SH-SY5Y (cell line): ENCODE data around the gene AP2A1.

Experiments
- GATA2 ChIP-seq: IDR thresholded peaks from 2 replicates; pipeline ENCODE4 v1.6.1; 2011; ENCODE audit warnings: mild to moderate bottlenecking, low read depth, low read length
- GATA3 ChIP-seq: IDR thresholded peaks from 2 replicates; pipeline ENCODE4 v1.6.1; 2011; ENCODE audit warnings: low read depth, mild to moderate bottlenecking, low read length, moderate library complexity

DNA sequence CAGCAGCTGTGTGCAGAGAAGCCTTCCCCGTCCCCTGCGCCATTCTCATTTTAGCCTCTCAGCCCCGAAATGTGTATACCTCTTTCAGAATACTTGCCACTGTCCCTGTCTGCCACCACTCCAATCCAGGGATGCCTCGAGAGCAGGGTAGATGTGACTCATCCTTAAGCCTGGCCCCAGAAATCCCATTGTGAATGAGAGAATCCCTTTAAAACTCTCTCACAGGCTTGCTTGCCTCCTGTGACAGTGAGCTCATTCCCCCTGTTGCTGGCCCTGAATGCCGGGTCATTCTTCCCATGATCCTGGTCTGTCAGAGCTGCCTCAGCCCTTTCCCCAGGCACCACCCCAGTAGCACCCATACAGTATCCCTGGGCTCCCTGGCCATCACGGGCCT is 9.6 kb downstream of the AP2A1 start:
- TF ChIP-seq GATA2 (no peak), GATA3 (no peak)
